Sigmoid colon (tissue), 7 donors: ENCODE data around the gene THAP6. TPM values are rescaled to one million over a fixed set of nuclear protein-coding genes. Genes with fewer than 3 reads are reported as not detected.

Source experiments
- DNase-seq: peaks from one replicate; pipeline ENCODE4 v3.0.0-alpha.2; 2019
- H3K27ac ChIP-seq, 4 donors: fragments of 200-600 bp; sonication (generic); one replicate each; pipeline ENCODE4 v1.5.1; 2016 to 2019; ENCODE audit warnings: mild to moderate bottlenecking in 1 of 4
- H3K27me3 ChIP-seq, 3 donors: fragments of 200-600 bp; sonication (generic); one replicate each; pipeline ENCODE4 v1.5.1; 2019; ENCODE audit warnings: mild to moderate bottlenecking in 1 of 3
- H3K36me3 ChIP-seq, 4 donors: fragments of 200-600 bp; sonication (generic); one replicate each; pipeline ENCODE4 v1.5.1; 2016 to 2019
- H3K4me1 ChIP-seq, 4 donors: fragments of 200-600 bp; sonication (generic); one replicate each; pipeline ENCODE4 v1.5.1; 2017 to 2019
- H3K4me3 ChIP-seq, 4 donors: fragments of 200-600 bp; sonication (generic); one replicate each; pipeline ENCODE4 v1.5.1; 2017 to 2019; ENCODE audit warnings: mild to moderate bottlenecking in 2 of 4, moderate library complexity in 1 of 4
- H3K9me3 ChIP-seq, 4 donors: fragments of 200-600 bp in 3 of 4; sonication (generic) in 3 of 4; one replicate each; pipeline versions ENCODE4 v1.5.1 to v1.6.1; 2013 to 2019
- CTCF ChIP-seq, 4 experiments: fragments of 450-650 bp in 3 of 4; fragments of 200-600 bp in 1 of 4; IDR thresholded peaks; one replicate each; pipeline ENCODE4 v1.5.1; 2016 to 2019; ENCODE audit warnings: antibody characterized with exemption in 4 of 4, mild to moderate bottlenecking in 3 of 4, moderate library complexity in 2 of 4
- EP300 ChIP-seq, 4 donors: sonication (generic); formaldehyde crosslinking; IDR thresholded peaks; one replicate each; pipeline ENCODE4 v1.6.1; 2017; ENCODE audit warnings: antibody characterized with exemption in 4 of 4
- POLR2A ChIP-seq, 2 donors: fragments of 450-650 bp; IDR thresholded peaks; one replicate each; pipeline ENCODE4 v1.6.1; 2016; ENCODE audit warnings: antibody characterized with exemption in 2 of 2, mild to moderate bottlenecking in 2 of 2, moderate library complexity in 2 of 2
- POLR2AphosphoS5 ChIP-seq, 4 donors: sonication (generic); formaldehyde crosslinking; IDR thresholded peaks; one replicate each; pipeline ENCODE4 v1.6.1; 2017; ENCODE audit warnings: antibody characterized with exemption in 4 of 4
- WGBS, 2 donors: extraction: QIAGEN DNeasy Blood & Tissue Kit; methylation state at CpG; one replicate each; pipeline ENCODE4 v1.1.7; 2013; 5-methylcytosine and 5-hydroxymethylcytosine counted together
- intact Hi-C: fragments of 100-400 bp; cut with DNase I; formaldehyde crosslinking; loops from one replicate; pipeline ENCODE4 v1.15.1; 2023
- polyA plus RNA-seq, 3 donors: library from polyadenylated mRNA; stranded (reverse); fragments of 200-250 nt; gene quantifications; one replicate each; pipeline ENCODE4 v1.2.3, GENCODE V29; 2013
- total RNA-seq, 4 donors: library from RNA; depleted of rRNA; stranded (reverse); fragments of >200 nt; gene quantifications; one replicate each; pipeline ENCODE4 v1.1.0, GENCODE V29; 2016
- donor health status: healthy with polysubstance abuse.
- donor health status: Bipolar disorder and iron deficiency.
- donor health status: healthy.

The THAP6 gene
- total and polyA plus RNA-seq, 7 donors, result 4.8 to 38.8 (median 17.1) TPM

- Histone ChIP-seq H3K27me3 (no peaks in the 10 kb centered on the region), H3K36me3 (peaks cover 0 to 21% (median 0%) of the 10 kb centered on the region in 4 donors), H3K27ac (peak overlapping the region; percentile 95 to 97 (median 96)), H3K9me3 (no peaks in the 10 kb centered on the region), H3K4me1 (peaks cover 0 to 51% (median 39%) of the 10 kb centered on the region in 4 donors), H3K4me3 (no peak overlapping the region)
- WGBS, 2 donors, result 57% methylated on average over 3 of the region's 3 CpGs
- DNase-seq, result no peak
- no peak for TF ChIP-seq POLR2A (IDR thresholded peaks at IDR 0.05)
- TF ChIP-seq EP300 (IDR thresholded peaks at IDR 0.05), result no peak
- TF ChIP-seq CTCF (IDR thresholded peaks at IDR 0.05), result no peak
- no peak for TF ChIP-seq POLR2AphosphoS5 (IDR thresholded peaks at IDR 0.05)
- intact Hi-C loops, result loop anchor here (5.0 to 10.0 kb wide), 5 partner anchors 160 to 1563 kb away; partner anchors contain the start of genes BTC, CCNI, G3BP2 and MTHFD2L
Measured at GRCh38 chr4:75511841-75512240, 2.4 kb upstream of the THAP6 start.

GRCh38 chr4:75512386-75513211 lies 1.7 kb upstream of the THAP6 start:
- Histone ChIP-seq H3K4me1 (peaks cover 0 to 51% (median 39%) of the 10 kb centered on the region in 4 donors), H3K4me3 (peak overlapping the region; percentile 63 to 72 (median 66)), H3K36me3 (peaks cover 0 to 21% (median 0%) of the 10 kb centered on the region in 4 donors), H3K27me3 (no peaks in the 10 kb centered on the region), H3K27ac (peak overlapping the region; percentile 95 to 97 (median 96)), H3K9me3 (no peaks in the 10 kb centered on the region)
- DNase-seq, result no peak
- TF ChIP-seq POLR2A (IDR thresholded peaks at IDR 0.05) (no peak), EP300 (IDR thresholded peaks at IDR 0.05) (no peak), POLR2AphosphoS5 (IDR thresholded peaks at IDR 0.05) (no peak), CTCF (IDR thresholded peaks at IDR 0.05) (no peak)
- 27 to 37% methylated on average over 6 of the region's 6 CpGs for WGBS, 2 donors
- intact Hi-C loops, result loop anchor here (5.0 to 10.0 kb wide), 5 partner anchors 160 to 1562 kb away; partner anchors contain the start of genes BTC, CCNI, G3BP2 and MTHFD2L

DNA sequence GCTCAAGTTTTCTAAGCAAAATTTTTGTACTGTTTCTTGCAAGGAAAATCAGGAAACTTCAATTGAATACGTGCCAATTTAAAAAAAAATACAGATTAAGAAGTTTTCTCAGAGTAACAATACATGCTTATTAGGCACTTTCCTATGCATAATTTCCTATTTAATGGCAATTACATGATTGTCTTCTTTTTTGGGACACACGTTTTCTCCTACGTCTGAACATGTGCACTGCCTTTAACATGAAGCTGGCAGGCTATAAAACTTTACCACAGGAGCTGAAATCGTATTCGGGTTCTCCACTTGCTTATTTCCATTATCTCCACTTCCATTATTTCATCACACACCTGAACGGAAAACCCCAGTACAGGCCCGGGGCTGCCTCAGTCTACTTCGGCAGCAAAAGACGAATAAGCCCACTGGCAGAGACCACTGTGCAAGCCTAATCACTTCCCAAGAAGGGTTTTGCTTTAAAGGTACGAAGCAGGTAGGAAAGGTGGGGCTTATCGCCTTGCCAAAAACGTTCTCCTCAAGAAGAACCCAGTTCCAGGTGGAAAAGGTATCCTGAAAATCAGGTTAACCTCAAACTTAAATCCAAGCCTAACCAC lies 645 bp upstream of the THAP6 start:
- TF ChIP-seq EP300 (IDR thresholded peaks at IDR 0.05), result no peak
- no peak for TF ChIP-seq CTCF (IDR thresholded peaks at IDR 0.05)
- TF ChIP-seq POLR2AphosphoS5 (IDR thresholded peaks at IDR 0.05), result no peak
- no peak for TF ChIP-seq POLR2A (IDR thresholded peaks at IDR 0.05)
- no peaks in the 10 kb centered on the region for H3K9me3 ChIP-seq
- peak overlapping the region; percentile 63 to 72 (median 66) for H3K4me3 ChIP-seq
- 0 to 1% methylated on average over 12 of the region's 12 CpGs for WGBS, 2 donors
- H3K27ac ChIP-seq, result peak overlapping the region; percentile 95 to 97 (median 96)
- H3K36me3 ChIP-seq, result peaks cover 0 to 22% (median 3%) of the 10 kb centered on the region in 4 donors
- peaks cover 0 to 51% (median 39%) of the 10 kb centered on the region in 4 donors for H3K4me1 ChIP-seq
- intact Hi-C loops, result loop anchor here (5.0 to 10.0 kb wide), 5 partner anchors 159 to 1561 kb away; partner anchors contain the start of genes BTC, CCNI, G3BP2 and MTHFD2L
- no peak for DNase-seq
- H3K27me3 ChIP-seq, result no peaks in the 10 kb centered on the region

DNA sequence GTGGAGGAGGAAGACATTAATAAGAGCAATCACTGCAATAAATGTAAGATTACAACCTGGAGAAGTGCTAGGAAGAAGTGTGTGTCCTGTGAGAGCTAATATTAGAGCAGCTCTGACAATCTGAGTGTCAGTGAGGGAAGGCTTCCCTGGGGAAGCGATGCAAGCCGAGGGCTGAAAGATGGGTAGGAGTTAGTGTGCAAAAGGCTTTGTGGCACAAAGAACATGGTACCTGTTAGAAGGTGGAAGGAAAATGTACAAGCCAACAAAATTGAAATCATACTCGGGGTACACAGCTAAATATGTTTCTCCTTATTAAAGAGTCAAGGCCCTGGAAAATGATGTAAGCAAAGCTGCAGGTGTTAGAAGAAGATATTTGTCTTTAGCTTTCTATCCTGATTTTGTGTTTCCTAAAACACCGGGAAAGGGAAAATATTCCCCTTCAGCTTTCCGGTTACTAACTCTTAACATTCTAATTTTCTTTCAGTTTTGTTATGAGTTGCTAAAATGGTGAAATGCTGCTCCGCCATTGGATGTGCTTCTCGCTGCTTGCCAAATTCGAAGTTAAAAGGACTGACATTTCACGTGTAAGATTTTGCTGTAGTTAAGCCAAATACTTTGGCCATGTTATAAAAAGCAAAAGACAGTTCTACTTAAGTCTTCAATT lies 808 bp downstream of the THAP6 start:
- Histone ChIP-seq H3K36me3 (peaks cover 0 to 28% (median 5%) of the 10 kb centered on the region in 4 donors), H3K27me3 (no peaks in the 10 kb centered on the region), H3K9me3 (no peaks in the 10 kb centered on the region), H3K27ac (peak overlapping the region; percentile 95 to 97 (median 96)), H3K4me1 (peaks cover 0 to 48% (median 38%) of the 10 kb centered on the region in 4 donors), H3K4me3 (peak overlapping the region; percentile 63 to 72 (median 66))
- no peak for DNase-seq
- intact Hi-C loops, result loop anchor here (5.0 to 10.0 kb wide), 5 partner anchors 157 to 1560 kb away; partner anchors contain the start of genes BTC, CCNI, G3BP2 and MTHFD2L
- TF ChIP-seq EP300 (IDR thresholded peaks at IDR 0.05), result no peak
- no peak for TF ChIP-seq CTCF (IDR thresholded peaks at IDR 0.05)
- no peak for TF ChIP-seq POLR2A (IDR thresholded peaks at IDR 0.05)
- WGBS, 2 donors, result 15 to 37% methylated on average over 9 of the region's 9 CpGs
